ENCODE results near the gene TAOK3.

- TF ChIP-seq CTCF (IDR thresholded peaks at IDR 0.05) (no peak), POLR2A (IDR thresholded peaks at IDR 0.05) (no peak)
Measured at GRCh38 chr12:118183711-118184110, 189.0 kb downstream of the TAOK3 start.
